Endodermal cell (in vitro differentiated cells): ENCODE results near the gene EFCAB6. TPM values are rescaled to one million over a fixed set of nuclear protein-coding genes. Genes with fewer than 3 reads are reported as not detected.

Experiments
- DNase-seq: peaks from one replicate; pipeline ENCODE4 v3.0.0-alpha.2; 2017
- H3K27ac ChIP-seq: 2 replicates; pipeline ENCODE4 v1.5.1; 2013; ENCODE audit warnings: mild to moderate bottlenecking, low read depth, low read length, moderate library complexity
- H3K27me3 ChIP-seq: 2 replicates; pipeline ENCODE4 v1.6.1; 2013; ENCODE audit warnings: mild to moderate bottlenecking, low read length, moderate library complexity; ENCODE audit not compliant: insufficient read depth, control insufficient read depth, poor library complexity, severe bottlenecking
- H3K36me3 ChIP-seq: 2 replicates; pipeline ENCODE4 v1.7.0; 2013; ENCODE audit warnings: mild to moderate bottlenecking, low read length, moderate library complexity; ENCODE audit not compliant: control insufficient read depth, insufficient read depth
- H3K4me1 ChIP-seq: one replicate; pipeline ENCODE4 v1.7.0; 2013; ENCODE audit warnings: low read length; ENCODE audit not compliant: control insufficient read depth, insufficient read depth
- H3K4me3 ChIP-seq: 2 replicates; pipeline ENCODE4 v1.5.1; 2013; ENCODE audit warnings: mild to moderate bottlenecking, low read length, moderate library complexity
- H3K9ac ChIP-seq: 2 replicates; pipeline ENCODE4 v1.6.1; 2013; ENCODE audit warnings: mild to moderate bottlenecking, low read length, moderate library complexity; ENCODE audit not compliant: poor library complexity, severe bottlenecking; ENCODE audit errors: extremely low read depth
- H3K9me3 ChIP-seq: 2 replicates; pipeline ENCODE4 v1.6.1; 2013; ENCODE audit warnings: mild to moderate bottlenecking, low read length, moderate library complexity; ENCODE audit not compliant: control insufficient read depth
- H3K27ac Mint-ChIP-seq: 2 replicates; pipeline ENCODE4 v1.8.0; 2020; ENCODE audit warnings: mixed read lengths
- H3K27me3 Mint-ChIP-seq: 2 replicates; pipeline ENCODE4 v1.8.0; 2021; ENCODE audit warnings: mild to moderate bottlenecking, mixed read lengths; ENCODE audit not compliant: insufficient read depth
- H3K36me3 Mint-ChIP-seq: 2 replicates; pipeline ENCODE4 v1.8.0; 2020; ENCODE audit warnings: low read depth, mixed read lengths
- H3K4me1 Mint-ChIP-seq: 2 replicates; pipeline ENCODE4 v1.8.0; 2020; ENCODE audit warnings: mixed read lengths
- H3K4me3 Mint-ChIP-seq: 2 replicates; pipeline ENCODE4 v1.8.0; 2020; ENCODE audit warnings: mild to moderate bottlenecking, moderate library complexity, mixed read lengths
- H3K9me3 Mint-ChIP-seq: 2 replicates; pipeline ENCODE4 v1.8.0; 2020; ENCODE audit warnings: mild to moderate bottlenecking, mixed read lengths
- CTCF ChIP-seq: fragments of 200-600 bp; sonication (generic); conservative IDR thresholded peaks from 2 replicates; pipeline ENCODE4 v1.5.0; 2021; ENCODE audit warnings: antibody characterized with exemption, mild to moderate bottlenecking
- WGBS, 2 experiments: methylation state at CpG; one replicate each; pipeline versions ENCODE4 v1.1.5 to v1.1.7; 2013; ENCODE audit warnings: missing lambda C conversion rate in 2 of 2, mixed read lengths in 1 of 2; ENCODE audit not compliant: insufficient coverage in 1 of 2, insufficient read length in 1 of 2; 5-methylcytosine and 5-hydroxymethylcytosine counted together
- total RNA-seq, 2 donors: library from RNA; stranded (reverse); fragmentation: NEBNext Ultra II Directional in 1 of 2; extraction: Animal tissue kit (Norgen Biotek cat#: 25700) in 1 of 2; gene quantifications; 2 replicates in 1 of 2; 3 replicates in 1 of 2; pipeline ENCODE4 v1.2.1, GENCODE V29; 2021

EFCAB6 gene
- total RNA-seq, 2 donors from 2014 or later, result 1.8 to 2.0 TPM

GRCh38 chr22:43533156-43533530 is 279.0 kb downstream of the EFCAB6 start:
- no peak overlapping the region for H3K4me3 Mint-ChIP-seq
- Histone ChIP-seq H3K4me1 (no peaks in the 10 kb centered on the region), H3K4me3 (no peak overlapping the region), H3K36me3 (no peaks in the 10 kb centered on the region), H3K9ac (no peak overlapping the region), H3K27me3 (no peaks in the 10 kb centered on the region), H3K27ac (no peak overlapping the region), H3K9me3 (peaks cover 10% of the 10 kb centered on the region)
- H3K9me3 Mint-ChIP-seq, result peaks cover 18% of the 10 kb centered on the region
- TF ChIP-seq CTCF, result no peak
- peaks cover 6% of the 10 kb centered on the region for H3K36me3 Mint-ChIP-seq
- no peaks in the 10 kb centered on the region for H3K4me1 Mint-ChIP-seq
- WGBS, 2 experiments, result 86 to 100% methylated on average over 1 to 3 of the region's 3 CpGs
- peaks cover 1% of the 10 kb centered on the region for H3K27me3 Mint-ChIP-seq
- no peak for DNase-seq
- H3K27ac Mint-ChIP-seq, result no peak overlapping the region

- Histone ChIP-seq H3K4me1 (no peaks in the 10 kb centered on the region), H3K27ac (no peak overlapping the region), H3K27me3 (no peaks in the 10 kb centered on the region), H3K9ac (no peak overlapping the region), H3K9me3 (peaks cover 10% of the 10 kb centered on the region), H3K36me3 (no peaks in the 10 kb centered on the region), H3K4me3 (no peak overlapping the region)
- peaks cover 16% of the 10 kb centered on the region for H3K9me3 Mint-ChIP-seq
- peaks cover 6% of the 10 kb centered on the region for H3K36me3 Mint-ChIP-seq
- WGBS, 2 experiments, result 92 to 95% methylated on average over 16 to 17 of the region's 17 CpGs
- H3K27me3 Mint-ChIP-seq, result no peaks in the 10 kb centered on the region
- no peak overlapping the region for H3K27ac Mint-ChIP-seq
- no peaks in the 10 kb centered on the region for H3K4me1 Mint-ChIP-seq
- no peak for TF ChIP-seq CTCF
- no peak overlapping the region for H3K4me3 Mint-ChIP-seq
- DNase-seq, result no peak
Measured at GRCh38 chr22:43532301-43533155, 279.6 kb downstream of the EFCAB6 start.

GRCh38 chr22:43531651-43532050 is 280.5 kb downstream of the EFCAB6 start:
- Histone ChIP-seq H3K27ac (no peak overlapping the region), H3K9ac (no peak overlapping the region), H3K9me3 (peaks cover 3% of the 10 kb centered on the region), H3K36me3 (no peaks in the 10 kb centered on the region), H3K4me3 (no peak overlapping the region), H3K27me3 (no peaks in the 10 kb centered on the region), H3K4me1 (no peaks in the 10 kb centered on the region)
- Mint-ChIP-seq H3K9me3 (peaks cover 9% of the 10 kb centered on the region), H3K36me3 (peaks cover 3% of the 10 kb centered on the region), H3K27me3 (no peaks in the 10 kb centered on the region), H3K4me3 (no peak overlapping the region), H3K27ac (no peak overlapping the region), H3K4me1 (no peaks in the 10 kb centered on the region)
- TF ChIP-seq CTCF, result no peak
- WGBS, 2 experiments, result 96% methylated on average over 4 of the region's 4 CpGs; no CpG with 5 or more reads in 1 of the 2 experiments
- DNase-seq, result no peak
